Fibroblast of mammary gland (primary cell): Measurements from ENCODE around the gene MLF1.
"Not testable (repeated sequence)": the region's sequence is repeated elsewhere in the genome, so short reads cannot be mapped to it uniquely, and the experiment has no call there.

Experiments used
- DNase-seq: peaks from one replicate; pipeline ENCODE4 v3.0.0-alpha.2; 2010; ENCODE audit warnings: low read depth
- H3K4me3 ChIP-seq: 2 replicates; pipeline ENCODE4 v1.5.1; 2011; ENCODE audit warnings: low read depth, mild to moderate bottlenecking, low read length, moderate library complexity; ENCODE audit not compliant: control insufficient read depth
- TF ChIP-seq, protein P1 (sequence below): conservative IDR thresholded peaks from 2 replicates; pipeline ENCODE4 v1.5.1; 2011; ENCODE audit warnings: low read depth, low read length, inconsistent platforms; ENCODE audit not compliant: control insufficient read depth, insufficient read depth

MLF1 gene

DNA sequence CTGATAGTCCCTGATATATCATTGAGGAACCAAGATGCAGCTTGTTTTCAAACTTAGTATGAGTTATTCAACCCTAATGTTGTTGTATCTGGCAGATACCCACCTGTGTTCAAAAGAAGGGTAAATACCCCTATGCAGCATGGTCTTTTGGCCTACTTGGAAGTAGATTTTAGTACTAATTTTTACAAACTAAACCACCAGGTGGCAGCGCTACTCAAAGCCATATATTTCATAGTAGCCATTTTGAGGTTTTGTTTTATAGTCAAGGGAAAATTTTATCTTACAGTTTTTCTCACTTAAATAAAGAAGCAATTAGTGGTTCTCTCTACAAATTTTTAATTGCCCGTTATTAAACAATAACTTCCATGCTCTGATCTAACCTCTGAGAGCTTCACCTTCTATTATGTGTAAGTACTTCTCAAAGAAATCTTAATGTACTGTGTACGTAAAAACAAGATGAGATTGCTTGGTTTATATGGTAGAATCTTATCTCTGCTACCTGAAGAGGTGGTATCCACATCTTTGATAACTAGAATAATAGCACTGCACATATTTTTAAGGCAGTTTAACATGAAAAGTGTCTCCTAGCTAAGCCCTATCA lies 31.5 kb upstream of the MLF1 start:
- TF ChIP-seq, protein P1, sequence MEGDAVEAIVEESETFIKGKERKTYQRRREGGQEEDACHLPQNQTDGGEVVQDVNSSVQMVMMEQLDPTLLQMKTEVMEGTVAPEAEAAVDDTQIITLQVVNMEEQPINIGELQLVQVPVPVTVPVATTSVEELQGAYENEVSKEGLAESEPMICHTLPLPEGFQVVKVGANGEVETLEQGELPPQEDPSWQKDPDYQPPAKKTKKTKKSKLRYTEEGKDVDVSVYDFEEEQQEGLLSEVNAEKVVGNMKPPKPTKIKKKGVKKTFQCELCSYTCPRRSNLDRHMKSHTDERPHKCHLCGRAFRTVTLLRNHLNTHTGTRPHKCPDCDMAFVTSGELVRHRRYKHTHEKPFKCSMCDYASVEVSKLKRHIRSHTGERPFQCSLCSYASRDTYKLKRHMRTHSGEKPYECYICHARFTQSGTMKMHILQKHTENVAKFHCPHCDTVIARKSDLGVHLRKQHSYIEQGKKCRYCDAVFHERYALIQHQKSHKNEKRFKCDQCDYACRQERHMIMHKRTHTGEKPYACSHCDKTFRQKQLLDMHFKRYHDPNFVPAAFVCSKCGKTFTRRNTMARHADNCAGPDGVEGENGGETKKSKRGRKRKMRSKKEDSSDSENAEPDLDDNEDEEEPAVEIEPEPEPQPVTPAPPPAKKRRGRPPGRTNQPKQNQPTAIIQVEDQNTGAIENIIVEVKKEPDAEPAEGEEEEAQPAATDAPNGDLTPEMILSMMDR: peak; percentile 64
- no peak overlapping the region for H3K4me3 ChIP-seq
- peak; percentile 70 for DNase-seq

DNA sequence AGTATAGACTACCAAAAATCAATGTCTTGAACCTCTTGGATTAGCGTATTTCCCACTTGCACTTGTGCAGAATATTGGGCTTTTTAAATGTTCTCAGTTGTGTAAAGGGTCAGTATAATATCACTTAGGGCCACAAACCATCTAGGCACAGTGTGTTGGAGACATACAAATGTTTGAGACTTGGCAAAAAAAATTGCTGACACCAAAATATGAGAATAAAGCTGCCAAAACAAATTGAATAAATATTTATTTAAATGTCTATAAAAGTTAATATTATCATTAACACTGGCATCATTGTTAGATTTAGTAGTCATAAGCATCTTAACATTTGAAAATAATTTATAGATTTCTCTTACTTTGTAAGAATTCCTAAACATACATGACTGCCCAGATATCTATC lies 30.9 kb upstream of the MLF1 start:
- H3K4me3 ChIP-seq: no peak overlapping the region
- no peak for DNase-seq
- TF ChIP-seq, protein P1: no peak

DNA sequence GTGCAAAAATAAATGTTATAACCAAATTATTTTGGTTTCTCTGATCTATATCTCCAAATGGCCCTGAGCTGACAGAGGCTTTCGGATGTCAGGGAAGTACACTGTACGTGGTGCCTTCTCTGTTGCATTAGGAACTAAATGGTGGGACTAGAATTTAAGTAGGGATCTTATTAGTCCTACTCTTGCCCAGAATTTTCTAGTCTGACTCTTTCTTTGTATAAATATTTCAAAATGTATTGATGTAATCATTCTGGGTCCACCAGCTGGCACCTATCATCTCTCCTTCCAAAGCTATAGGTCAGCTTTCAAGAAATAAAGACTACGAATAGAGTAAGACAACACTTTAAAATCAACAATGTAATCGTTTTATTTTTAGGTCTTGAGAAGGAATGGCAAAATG lies 22.3 kb upstream of the MLF1 start:
- no peak for DNase-seq
- H3K4me3 ChIP-seq: no peak overlapping the region
- TF ChIP-seq, protein P1: no peak

DNA sequence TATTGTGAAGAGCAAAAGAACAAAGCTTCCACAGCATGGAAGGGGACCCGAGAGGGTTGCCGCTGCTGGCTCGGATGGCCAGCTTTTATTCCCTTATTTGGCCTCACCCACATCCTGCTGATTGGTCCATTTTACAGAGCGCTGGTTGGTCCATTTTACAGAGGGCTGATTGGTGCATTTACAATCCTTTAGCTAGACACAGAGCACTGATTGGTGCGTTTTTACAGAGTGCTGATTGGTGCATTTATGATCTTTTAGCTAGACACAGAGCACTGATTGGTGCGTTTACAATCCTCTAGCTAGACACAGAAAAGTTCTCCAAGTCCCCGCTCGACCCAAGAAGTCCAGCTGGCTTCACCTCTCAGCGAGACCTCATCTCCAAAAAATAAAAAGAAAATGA lies 21.1 kb upstream of the MLF1 start:
- not testable (repeated sequence) for H3K4me3 ChIP-seq, DNase-seq

DNA sequence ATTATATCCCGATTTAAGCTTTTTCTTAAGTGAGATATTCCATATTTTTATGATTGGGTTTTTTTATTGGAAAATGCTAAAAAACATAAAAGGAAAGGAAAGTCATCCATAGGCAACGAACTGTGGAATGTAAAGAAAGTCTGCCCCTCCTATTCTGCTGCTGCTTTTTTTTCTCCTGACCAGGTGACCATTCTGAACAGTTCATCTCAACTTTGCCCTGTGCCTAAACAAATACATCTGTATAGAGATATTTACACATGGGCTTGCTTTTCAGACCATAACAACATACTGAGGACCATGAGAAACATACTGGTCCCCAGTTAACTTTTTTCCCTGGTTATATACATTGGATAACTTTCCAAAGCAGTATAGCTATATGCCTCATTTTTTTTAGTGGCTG lies 18.9 kb upstream of the MLF1 start:
- H3K4me3 ChIP-seq: no peak overlapping the region
- TF ChIP-seq, protein P1: no peak

DNA sequence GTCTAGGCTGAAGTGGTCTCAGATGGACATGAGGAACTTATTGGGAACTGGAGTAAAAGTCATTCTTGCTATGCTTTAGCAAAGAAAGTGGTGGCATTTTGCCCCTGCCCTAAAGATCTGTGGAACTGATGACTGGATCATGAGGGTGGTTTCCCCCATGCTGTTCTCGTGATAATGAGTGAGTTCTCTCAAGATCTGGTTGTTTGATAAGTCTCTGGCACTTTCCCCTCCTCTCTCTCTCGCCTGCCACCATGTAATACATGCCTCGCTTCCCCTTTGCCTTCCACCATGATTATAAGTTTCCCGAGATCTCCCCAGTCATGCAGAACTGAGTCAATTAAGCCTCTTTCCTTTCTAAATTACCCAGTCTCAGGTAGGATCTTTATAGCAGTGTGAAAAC lies 11.5 kb upstream of the MLF1 start:
- no peak for DNase-seq
- TF ChIP-seq, protein P1: no peak
- no peak overlapping the region for H3K4me3 ChIP-seq

More for the DNA sequence above, 18.9 kb upstream of the MLF1 start:
- DNase-seq: no peak

DNA sequence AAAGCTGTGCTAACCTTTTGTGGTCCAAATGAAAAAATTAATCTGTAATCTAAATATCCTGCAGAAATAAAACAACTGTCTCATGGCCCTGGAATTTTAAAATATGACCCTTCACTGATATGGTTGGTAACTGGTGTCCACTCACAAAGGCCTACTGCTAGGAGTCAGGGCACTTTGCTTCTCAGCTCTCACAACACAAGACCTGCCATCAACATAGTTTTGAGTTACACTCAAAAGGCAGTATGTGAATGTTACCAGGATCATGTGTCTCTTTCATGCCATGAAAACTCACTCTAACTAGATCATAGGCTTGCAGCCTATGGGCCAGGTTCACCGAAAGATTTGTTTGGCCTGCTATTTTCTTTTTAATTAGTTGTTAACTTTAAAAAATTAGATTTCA lies 10.0 kb upstream of the MLF1 start:
- no peak overlapping the region for H3K4me3 ChIP-seq
- TF ChIP-seq, protein P1: no peak
- DNase-seq: no peak
